AG04450 (cell line): Measurements from ENCODE around the gene LRCH1. TPM values are rescaled to one million over a fixed set of nuclear protein-coding genes. Genes with fewer than 3 reads are reported as not detected.

Source experiments
- CTCF ChIA-PET: fragments of 300-600, 350-600 bp; formaldehyde crosslinking; extraction: SDS; loops from one replicate; lab custom pipeline; 2022; ENCODE audit warnings: antibody characterized with exemption, inconsistent platforms; lab: Charles Lee
- POLR2A ChIA-PET: fragments of 350-600 bp; formaldehyde crosslinking; extraction: SDS; loops from one replicate; lab custom pipeline; 2021; ENCODE audit warnings: antibody characterized with exemption, inconsistent platforms; lab: Yijun Ruan, JAX
- DNase-seq: peaks from one replicate; pipeline ENCODE4 v3.0.0-alpha.2; 2011; ENCODE audit warnings: low read depth, low spot score
- H3K27ac ChIP-seq: one replicate; pipeline ENCODE4 v1.5.1; 2012; ENCODE audit warnings: low read depth, low read length, control low read depth
- H3K27me3 ChIP-seq: one replicate; pipeline ENCODE4 v1.6.0; 2012; ENCODE audit warnings: low read length; ENCODE audit not compliant: control insufficient read depth, insufficient read depth
- H3K4me3 ChIP-seq: 2 replicates; pipeline ENCODE4 v1.5.1; 2011; ENCODE audit warnings: mild to moderate bottlenecking, low read depth, low read length, control low read depth
- H3K9me3 ChIP-seq: 2 replicates; pipeline ENCODE4 v1.5.1; 2012; ENCODE audit warnings: low read length; ENCODE audit not compliant: control insufficient read depth, insufficient read depth
- CTCF ChIP-seq: IDR thresholded peaks from 2 replicates; pipeline ENCODE4 v1.5.1; 2011; ENCODE audit warnings: low read depth, low read length, control low read depth, inconsistent platforms
- polyA plus RNA-seq: library from polyadenylated mRNA; depleted of rRNA; stranded (reverse); fragments of >200 nt; gene quantifications from 2 replicates; pipeline ENCODE4 v1.2.3, GENCODE V29; 2011

The LRCH1 gene
- polyA plus RNA-seq, 1 experiment: 17.4 TPM

- no peak overlapping the region for H3K27ac ChIP-seq
- CTCF ChIA-PET: interaction anchor here (0.8 to 1.1 kb wide), 3 partner anchors 9 to 98 kb away, joined by 3 read pairs; no protein-coding TSS in a partner anchor
- H3K9me3 ChIP-seq: no peaks in the 10 kb centered on the region
- POLR2A ChIA-PET: interaction anchor here (1.1 kb wide), 1 partner anchor 47 kb away, joined by 11 read pairs; no protein-coding TSS in a partner anchor
- H3K27me3 ChIP-seq: no peaks in the 10 kb centered on the region
- H3K4me3 ChIP-seq: no peak overlapping the region
- no peak for TF ChIP-seq CTCF
- peak; percentile 60 for DNase-seq
Observed at GRCh38 chr13:46622630-46623256, 69.8 kb downstream of the LRCH1 start.

GRCh38 chr13:46624353-46624752 lies 71.4 kb downstream of the LRCH1 start:
- POLR2A ChIA-PET: no interaction called here
- no peak for DNase-seq
- no peak for TF ChIP-seq CTCF
- Histone ChIP-seq H3K27ac (no peak overlapping the region), H3K4me3 (no peak overlapping the region), H3K9me3 (no peaks in the 10 kb centered on the region), H3K27me3 (no peaks in the 10 kb centered on the region)
- CTCF ChIA-PET: interaction anchor here (0.6 kb wide), 1 partner anchor 21 kb away, joined by 3 read pairs; no protein-coding TSS in a partner anchor

- Histone ChIP-seq H3K27ac (no peak overlapping the region), H3K9me3 (no peaks in the 10 kb centered on the region), H3K27me3 (no peaks in the 10 kb centered on the region), H3K4me3 (no peak overlapping the region)
- ChIA-PET POLR2A (no interaction called here), CTCF (interaction anchor here (0.6 kb wide), 1 partner anchor 21 kb away, joined by 3 read pairs; no protein-coding TSS in a partner anchor)
- TF ChIP-seq CTCF: no peak
- no peak for DNase-seq
Observed at GRCh38 chr13:46624821-46625220, 71.9 kb downstream of the LRCH1 start.

GRCh38 chr13:46627462-46627861 lies 74.5 kb downstream of the LRCH1 start:
- no peak for TF ChIP-seq CTCF
- Histone ChIP-seq H3K27me3 (no peaks in the 10 kb centered on the region), H3K27ac (no peak overlapping the region), H3K4me3 (no peak overlapping the region), H3K9me3 (no peaks in the 10 kb centered on the region)
- CTCF ChIA-PET: no interaction called here
- POLR2A ChIA-PET: no interaction called here
- no peak for DNase-seq

- ChIA-PET CTCF (interaction anchor here (2.2 kb wide), 1 partner anchor 77 kb away, joined by 9 read pairs; the partner anchor contains the start of gene LRCH1), POLR2A (no interaction called here)
- Histone ChIP-seq H3K27me3 (no peaks in the 10 kb centered on the region), H3K27ac (no peak overlapping the region), H3K9me3 (no peaks in the 10 kb centered on the region), H3K4me3 (no peak overlapping the region)
- no peak for TF ChIP-seq CTCF
- DNase-seq: no peak
Observed at GRCh38 chr13:46628622-46629365, 75.8 kb downstream of the LRCH1 start.
